ENCODE data around the gene C1QTNF8.

DNA sequence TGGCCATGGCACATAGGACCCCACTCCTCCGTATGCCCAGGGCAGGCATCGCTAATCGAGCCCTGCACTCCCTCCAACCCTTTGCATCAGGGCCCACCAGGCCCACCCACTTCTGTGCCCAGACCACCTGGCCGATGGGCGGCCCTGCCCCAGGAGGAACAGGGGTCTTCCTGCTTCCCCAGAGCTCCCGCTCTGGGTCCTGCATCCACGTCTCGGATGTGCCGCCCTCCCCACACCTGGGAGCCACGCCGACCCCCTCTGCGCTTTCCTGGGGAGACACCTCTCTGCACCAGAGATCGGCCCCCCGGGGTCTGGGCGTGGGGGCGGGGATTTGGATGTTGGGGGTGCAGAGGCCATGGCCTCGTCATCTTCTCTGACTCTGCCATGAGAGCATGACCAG lies 44.6 kb downstream of the C1QTNF8 start:
- TF ChIP-seq, protein P1, sequence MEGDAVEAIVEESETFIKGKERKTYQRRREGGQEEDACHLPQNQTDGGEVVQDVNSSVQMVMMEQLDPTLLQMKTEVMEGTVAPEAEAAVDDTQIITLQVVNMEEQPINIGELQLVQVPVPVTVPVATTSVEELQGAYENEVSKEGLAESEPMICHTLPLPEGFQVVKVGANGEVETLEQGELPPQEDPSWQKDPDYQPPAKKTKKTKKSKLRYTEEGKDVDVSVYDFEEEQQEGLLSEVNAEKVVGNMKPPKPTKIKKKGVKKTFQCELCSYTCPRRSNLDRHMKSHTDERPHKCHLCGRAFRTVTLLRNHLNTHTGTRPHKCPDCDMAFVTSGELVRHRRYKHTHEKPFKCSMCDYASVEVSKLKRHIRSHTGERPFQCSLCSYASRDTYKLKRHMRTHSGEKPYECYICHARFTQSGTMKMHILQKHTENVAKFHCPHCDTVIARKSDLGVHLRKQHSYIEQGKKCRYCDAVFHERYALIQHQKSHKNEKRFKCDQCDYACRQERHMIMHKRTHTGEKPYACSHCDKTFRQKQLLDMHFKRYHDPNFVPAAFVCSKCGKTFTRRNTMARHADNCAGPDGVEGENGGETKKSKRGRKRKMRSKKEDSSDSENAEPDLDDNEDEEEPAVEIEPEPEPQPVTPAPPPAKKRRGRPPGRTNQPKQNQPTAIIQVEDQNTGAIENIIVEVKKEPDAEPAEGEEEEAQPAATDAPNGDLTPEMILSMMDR (IDR thresholded peaks at IDR 0.05), result no peak
- TF ChIP-seq POLR2A (IDR thresholded peaks at IDR 0.05), result no peak

Measured in upper lobe of left lung (tissue), 4 donors.